DMS153 (cell line): Measurements from ENCODE around the gene HOXB5.

ENCODE experiments used
- DNase-seq: peaks from one replicate; lab custom pipeline; 2025; lab: John Stamatoyannopoulos, UW

The HOXB5 gene

GRCh38 chr17:48589060-48589830, 4.3 kb downstream of the HOXB5 start:
- no peak for DNase-seq

DNA sequence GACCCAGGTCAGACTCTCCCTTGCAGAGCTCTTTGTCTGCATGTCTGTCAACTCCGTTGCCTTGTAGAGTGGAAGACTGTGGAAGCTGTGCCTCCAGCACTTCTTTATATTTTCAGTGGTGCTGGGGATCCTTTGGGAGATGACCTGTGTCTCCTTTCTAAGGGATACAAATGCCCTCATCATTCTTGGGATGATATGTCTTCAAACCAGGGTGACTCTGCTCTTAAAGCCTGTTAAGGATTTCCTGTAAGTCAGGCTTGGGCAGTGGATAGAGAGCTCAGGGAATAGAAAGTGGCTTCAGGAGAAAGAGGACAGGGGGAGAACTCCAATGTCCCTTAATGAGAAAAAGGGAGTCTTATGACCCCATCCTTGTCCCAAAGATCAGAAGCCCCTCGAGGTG, 5.1 kb downstream of the HOXB5 start:
- no peak for DNase-seq

GRCh38 chr17:48588074-48588415, 5.5 kb downstream of the HOXB5 start:
- no peak for DNase-seq

- DNase-seq: peak; percentile 87
Observed at GRCh38 chr17:48587276-48588073, 6.1 kb downstream of the HOXB5 start.

GRCh38 chr17:48586355-48587258, 7.0 kb downstream of the HOXB5 start:
- no peak for DNase-seq

DNA sequence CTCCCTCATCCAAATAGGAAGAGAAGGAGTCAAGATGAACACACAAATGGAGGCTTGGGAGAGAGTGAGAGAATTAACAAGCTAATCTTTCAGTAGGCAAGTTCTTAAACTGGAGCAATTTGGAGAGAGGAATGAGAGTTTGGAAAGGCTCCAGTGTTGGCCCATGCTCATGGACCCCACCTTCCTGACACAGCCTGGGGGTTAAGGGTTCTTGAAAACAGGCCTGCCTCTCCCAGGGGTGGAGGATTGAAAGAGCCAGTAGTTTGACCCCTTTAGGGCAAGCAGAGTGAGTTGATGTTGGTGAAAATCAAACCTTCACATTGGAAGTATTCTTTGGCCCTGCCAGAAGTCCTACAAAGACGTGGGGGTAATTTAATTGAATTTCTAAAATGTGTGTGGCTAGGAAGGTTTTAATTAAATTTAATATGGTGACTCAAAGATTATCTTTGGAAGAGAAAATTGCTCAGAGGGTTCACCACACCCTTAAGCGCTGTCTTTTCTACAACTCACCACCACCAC, 9.3 kb downstream of the HOXB5 start:
- no peak for DNase-seq

DNA sequence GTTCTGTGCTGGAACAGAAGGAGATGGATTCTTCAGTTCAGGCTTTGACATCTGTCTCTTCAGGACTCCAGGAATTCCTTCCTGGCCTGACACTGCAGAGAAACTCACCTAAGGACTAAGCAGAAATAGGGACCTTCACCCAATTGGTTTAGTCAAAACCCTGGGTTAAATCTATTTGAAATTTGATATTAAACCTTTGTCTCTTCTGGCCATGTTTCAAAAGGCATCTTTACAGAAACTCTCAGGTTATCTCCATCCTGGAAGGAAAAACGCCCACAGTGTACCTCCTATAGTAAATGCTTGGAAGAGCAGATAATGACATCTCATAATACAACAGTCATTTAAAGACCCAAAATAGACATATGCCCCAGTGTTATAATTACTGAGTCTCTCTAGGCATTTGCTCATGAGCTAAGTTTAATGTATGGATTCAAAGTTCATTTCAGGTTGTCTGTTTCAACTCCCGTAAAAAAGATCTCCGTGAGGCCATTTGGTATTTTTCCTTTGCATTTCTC, 9.8 kb downstream of the HOXB5 start:
- DNase-seq: no peak

GRCh38 chr17:48582750-48583069, 10.9 kb downstream of the HOXB5 start:
- DNase-seq: no peak

GRCh38 chr17:48579760-48580554, 13.6 kb downstream of the HOXB5 start:
- DNase-seq: no peak

DNA sequence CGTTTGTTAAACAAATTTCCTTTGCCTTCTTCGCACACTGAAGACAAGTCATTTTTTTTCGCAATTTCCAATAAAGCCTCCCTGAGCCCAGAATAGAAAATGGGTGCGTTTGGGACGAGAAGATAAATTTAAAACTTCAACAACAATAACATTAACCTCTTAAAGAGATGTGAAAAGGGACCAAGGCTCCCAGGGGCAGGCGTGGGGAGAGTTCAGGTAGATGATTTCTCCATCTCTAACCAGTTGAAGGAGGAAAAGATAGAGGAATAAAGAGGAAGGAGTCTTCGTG, 14.2 kb downstream of the HOXB5 start:
- DNase-seq: no peak

DNA sequence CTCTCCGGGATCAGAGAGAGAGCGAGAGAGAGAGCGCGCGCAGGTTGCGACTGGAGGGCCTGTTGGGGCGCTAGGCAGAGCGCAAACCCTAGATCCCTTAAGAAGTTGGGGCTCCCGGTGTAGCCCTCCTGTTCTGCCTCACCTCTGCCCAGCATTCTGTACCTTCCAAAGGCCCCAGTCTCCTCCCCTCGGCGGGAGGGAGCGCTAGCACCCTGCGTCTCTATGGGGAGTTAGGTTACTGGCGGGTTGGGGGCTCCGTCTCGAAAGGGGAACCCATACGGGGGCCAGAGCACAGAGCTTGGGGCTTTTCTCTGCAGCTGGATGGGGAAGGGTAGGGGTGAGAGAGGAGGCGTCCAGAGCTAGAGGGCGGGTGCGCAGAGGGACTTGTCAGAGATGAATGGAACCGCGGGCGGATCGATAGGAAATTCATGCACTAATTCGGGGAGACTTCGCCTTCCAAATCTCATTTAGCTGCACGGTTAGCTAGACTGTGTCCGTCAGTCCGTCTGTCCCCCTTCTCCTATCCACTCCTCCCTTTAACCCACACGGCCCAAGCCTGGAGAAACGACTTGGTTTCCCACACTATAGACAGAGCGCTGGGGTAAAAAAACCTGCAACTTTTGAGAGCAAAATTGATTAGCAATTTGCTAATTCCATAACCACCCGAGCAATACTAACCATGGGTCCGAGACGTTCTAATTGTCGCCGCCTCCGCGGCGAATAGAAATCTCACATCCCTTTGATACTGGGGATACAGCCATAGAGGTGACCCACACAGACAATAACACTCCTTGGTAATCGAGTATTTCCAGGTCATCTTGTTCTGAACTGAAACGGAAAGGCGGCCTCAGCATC, 14.7 kb downstream of the HOXB5 start:
- no peak for DNase-seq

DNA sequence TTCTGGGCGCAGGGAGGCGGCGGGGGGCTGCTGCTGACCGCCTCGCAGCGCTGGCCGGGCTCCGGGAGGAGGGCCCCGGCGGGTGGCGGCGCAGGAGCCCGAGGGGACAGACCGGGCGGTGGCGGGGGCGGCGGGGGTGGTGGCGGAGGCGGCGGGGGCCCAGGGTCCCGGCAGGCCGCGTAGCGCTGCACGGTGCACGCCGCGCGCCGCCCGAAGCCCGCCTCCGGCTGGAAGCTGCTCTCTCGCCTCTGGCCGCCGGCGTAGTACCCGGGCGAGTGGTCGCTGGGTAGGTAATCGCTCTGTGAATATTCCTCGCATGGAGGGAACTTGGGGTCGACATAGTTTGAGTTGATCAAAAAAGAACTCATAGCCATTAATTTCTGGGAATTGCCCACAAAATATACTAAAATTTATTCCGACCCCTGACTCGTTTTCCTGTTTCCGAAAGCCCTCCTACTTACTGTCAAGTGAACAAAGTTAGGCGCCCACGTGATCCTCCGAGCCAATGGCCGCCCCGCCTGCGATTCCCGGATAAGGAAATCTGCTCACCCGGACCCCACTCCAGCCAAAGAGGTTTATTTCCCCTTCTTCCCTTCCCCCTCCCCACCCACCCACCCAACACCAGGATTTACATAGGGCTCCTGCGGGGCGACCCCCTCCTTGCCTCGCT, 15.5 kb downstream of the HOXB5 start, which contains the start of gene HOXB4:
TSS of gene HOXB4 (minus strand) at position 405 of the 670 bp plus-strand sequence. CDS start at position 374, 31 bp downstream.
- DNase-seq: peak; percentile 35

GRCh38 chr17:48577330-48577945, 16.1 kb downstream of the HOXB5 start:
- no peak for DNase-seq

- DNase-seq: no peak
Observed at GRCh38 chr17:48576479-48577309, 16.9 kb downstream of the HOXB5 start.

DNA sequence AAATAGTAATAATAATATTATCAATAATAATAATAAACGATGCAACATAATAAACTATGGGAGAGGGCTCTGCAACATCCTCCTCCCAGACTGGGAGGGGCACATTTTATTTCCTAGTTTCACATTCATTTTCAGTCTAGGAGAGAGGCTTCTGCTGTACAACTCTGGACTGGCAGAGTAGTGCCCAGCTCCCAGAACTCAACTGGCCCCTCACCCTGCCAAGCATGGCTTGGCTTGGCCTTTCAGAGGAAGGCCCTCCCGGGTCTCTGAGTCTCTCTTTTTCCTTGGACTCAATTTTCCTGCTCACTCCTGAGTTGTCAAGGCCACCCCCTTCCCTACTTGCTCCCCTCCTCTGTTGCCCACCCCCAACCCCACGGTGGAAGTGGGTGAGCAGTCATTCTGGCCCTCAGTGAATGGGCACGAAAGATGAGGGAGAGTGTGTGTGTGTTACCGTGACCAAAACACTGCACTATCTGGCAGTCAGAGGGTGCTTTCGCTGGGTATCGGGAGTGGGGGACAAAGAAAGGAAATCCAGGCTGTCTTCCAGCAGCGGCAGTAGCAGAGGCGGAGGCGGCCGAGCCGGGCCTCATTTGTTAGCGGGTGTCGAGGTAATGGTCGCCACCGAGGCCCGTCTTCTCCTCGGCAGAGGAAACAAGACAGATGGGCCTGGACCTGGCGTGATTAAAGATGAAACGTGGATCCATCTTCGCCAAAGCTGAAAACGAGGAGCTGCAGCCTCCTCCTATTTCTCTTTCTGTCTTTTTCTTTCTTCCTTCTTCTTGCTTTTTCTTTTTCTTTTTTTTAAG, 17.7 kb downstream of the HOXB5 start:
- no peak for DNase-seq

DNA sequence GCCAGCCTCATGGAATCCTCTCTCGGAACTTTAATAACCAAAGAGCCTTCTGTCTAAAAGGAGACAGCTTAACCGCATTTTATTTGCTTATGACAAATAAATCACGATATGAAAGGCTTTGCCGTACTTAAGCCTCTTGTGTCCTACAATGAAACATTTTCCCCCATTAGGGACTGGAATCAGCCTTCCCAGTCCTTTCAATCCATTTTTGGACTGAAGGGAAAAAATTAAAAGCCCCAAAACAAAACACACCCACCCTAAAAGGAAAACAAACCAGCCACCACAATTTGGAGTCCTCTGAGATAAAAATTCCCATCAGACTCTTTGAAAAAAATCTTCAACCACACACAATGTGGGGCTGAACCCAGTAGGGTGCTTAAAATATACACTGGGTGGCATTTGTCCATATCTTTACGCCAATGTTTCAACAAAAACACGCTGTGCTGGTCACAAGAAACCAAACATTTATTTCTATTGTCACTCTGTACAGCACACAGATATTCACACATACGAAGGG, 18.5 kb downstream of the HOXB5 start:
- DNase-seq: peak; percentile 90

- no peak for DNase-seq
Observed at GRCh38 chr17:48574505-48575065, 19.0 kb downstream of the HOXB5 start.
